Activated CD8-positive, alpha-beta memory T cell treated with anti-CD3 and anti-CD28 coated beads for 36 hours (primary cell): ENCODE measurements around the gene RITA1. TPM values are rescaled to one million over a fixed set of nuclear protein-coding genes. Genes with fewer than 3 reads are reported as not detected.

Source experiments
- CTCF ChIA-PET: fragments of 350-600 bp; sonication (Branson Sonifier 250); formaldehyde crosslinking; loops from one replicate; lab custom pipeline; 2021; ENCODE audit warnings: antibody characterized with exemption; lab: Charles Lee
- POLR2A ChIA-PET: fragments of 350-600 bp; sonication (Branson Sonifier 250); formaldehyde crosslinking; loops from one replicate; lab custom pipeline; 2021; ENCODE audit warnings: antibody characterized with exemption; lab: Charles Lee
- total RNA-seq, 2 experiments: library from RNA; stranded (reverse); gene quantifications; one replicate each; pipeline ENCODE4 v1.2.3, GENCODE V29; 2021

RITA1 gene
- total RNA-seq, 2 experiments from 2014 or later, result 26.1 to 28.2 TPM

- CTCF ChIA-PET, result interaction anchor here (0.6 to 0.9 kb wide), 3 partner anchors 10 to 45 kb away, joined by 3 to 5 read pairs (median 3); no protein-coding TSS in a partner anchor
Observed at GRCh38 chr12:113232840-113233585, 47.5 kb downstream of the RITA1 start.

GRCh38 chr12:113233967-113234366 is 48.4 kb downstream of the RITA1 start:
- ChIA-PET POLR2A (interaction anchor here (1.7 kb wide), 1 partner anchor 12 kb away, joined by 4 read pairs; no protein-coding TSS in a partner anchor), CTCF (no interaction called here)

More at GRCh38 chr12:113232840-113233585, 47.5 kb downstream of the RITA1 start:
- POLR2A ChIA-PET, result interaction anchor here (0.9 to 1.7 kb wide), 2 partner anchors 11 to 25 kb away, joined by 3 to 4 read pairs; no protein-coding TSS in a partner anchor

GRCh38 chr12:113234483-113234882 is 49.0 kb downstream of the RITA1 start:
- ChIA-PET CTCF (no interaction called here), POLR2A (no interaction called here)

- ChIA-PET POLR2A (no interaction called here), CTCF (no interaction called here)
Observed at GRCh38 chr12:113235976-113236375, 50.5 kb downstream of the RITA1 start.

- ChIA-PET CTCF (interaction anchor here (1.5 kb wide), 1 partner anchor 23 kb away, joined by 5 read pairs; no protein-coding TSS in a partner anchor), POLR2A (no interaction called here)
Observed at GRCh38 chr12:113236539-113237399, 51.2 kb downstream of the RITA1 start.

- CTCF ChIA-PET, result interaction anchor here (1.5 kb wide), 1 partner anchor 22 kb away, joined by 5 read pairs; no protein-coding TSS in a partner anchor
- POLR2A ChIA-PET, result no interaction called here
Observed at GRCh38 chr12:113237748-113238147, 52.2 kb downstream of the RITA1 start.

GRCh38 chr12:113238309-113238708 is 52.8 kb downstream of the RITA1 start:
- CTCF ChIA-PET, result interaction anchor here (1.5 kb wide), 1 partner anchor 22 kb away, joined by 5 read pairs; no protein-coding TSS in a partner anchor
- POLR2A ChIA-PET, result interaction anchor here (0.8 kb wide), 1 partner anchor 14 kb away, joined by 3 read pairs; no protein-coding TSS in a partner anchor

GRCh38 chr12:113239288-113239771 is 53.8 kb downstream of the RITA1 start:
- POLR2A ChIA-PET, result interaction anchor here (0.8 kb wide), 1 partner anchor 13 kb away, joined by 3 read pairs; no protein-coding TSS in a partner anchor
- CTCF ChIA-PET, result no interaction called here

- ChIA-PET CTCF (no interaction called here), POLR2A (no interaction called here)
Observed at GRCh38 chr12:113239811-113240331, 54.4 kb downstream of the RITA1 start.

- ChIA-PET POLR2A (no interaction called here), CTCF (no interaction called here)
Observed at GRCh38 chr12:113240395-113240794, 54.9 kb downstream of the RITA1 start.

- ChIA-PET POLR2A (no interaction called here), CTCF (no interaction called here)
Observed at GRCh38 chr12:113241191-113242025, 55.9 kb downstream of the RITA1 start.

Other genes starting within 250 kb of the RITA1 start
- 10 to 100 TPM in 1 of 2 experiments, 1 to 10 TPM in 1; 9.3 to 10.0 TPM for gene OAS3, start 247.2 kb upstream of the RITA1 start, total RNA-seq
- gene OAS2, start 207.2 kb upstream of the RITA1 start, total RNA-seq, result 10 to 100 TPM; 44.7 to 51.9 TPM
- gene DTX1, start 129.0 kb upstream of the RITA1 start, total RNA-seq, result 1 to 10 TPM; 3.1 to 3.3 TPM
- under 1 TPM; 0.19 TPM for gene RASAL1, start 50.0 kb upstream of the RITA1 start, total RNA-seq
- under 1 TPM; 0.17 to 0.38 TPM for gene CFAP73, start 36.0 kb upstream of the RITA1 start, total RNA-seq
- 100 to 1,000 TPM; 120 to 128 TPM for gene DDX54, start 243 bp upstream of the RITA1 start, total RNA-seq
- 10 to 100 TPM; 22.6 to 25.0 TPM for gene TPCN1, start 35.7 kb downstream of the RITA1 start, total RNA-seq
- gene SLC8B1, start 149.4 kb downstream of the RITA1 start, total RNA-seq, result 10 to 100 TPM; 13.3 to 15.0 TPM
- 10 to 100 TPM; 21.2 to 21.7 TPM for gene PLBD2, start 172.9 kb downstream of the RITA1 start, total RNA-seq
- gene SDS, start 218.2 kb downstream of the RITA1 start, total RNA-seq, result not detected
- gene SDSL, start 236.7 kb downstream of the RITA1 start, total RNA-seq, result not detected